ENCODE results near the gene C20orf141.

C20orf141 gene

GRCh38 chr20:2798095-2798805, 16.5 kb upstream of the C20orf141 start:
- no peak overlapping the region for H4K12ac ChIP-seq (ENCODE audit: low read depth, low read length)

GRCh38 chr20:2798814-2799213, 16.0 kb upstream of the C20orf141 start:
- Histone ChIP-seq H3K14ac (ENCODE audit: low read length) (no peak overlapping the region), H3K4me3 (ENCODE audit: low read depth, low read length) (no peak overlapping the region), H3K79me2 (ENCODE audit: control insufficient read depth, insufficient read depth, low read length, poor library complexity) (peaks cover 3% of the 10 kb centered on the region), H2BK120ac (ENCODE audit: insufficient read depth, low read length, poor library complexity) (no peak overlapping the region), H3K9ac (ENCODE audit: low read length) (no peak overlapping the region), H3K36me3 (ENCODE audit: control insufficient read depth in 1 of 2, insufficient read depth in 2 of 2, low read length in 2 of 2) (peaks cover 24 to 30% of the 10 kb centered on the region in 2 experiments), H3K27ac (ENCODE audit: low read depth, low read length) (no peak overlapping the region), H3K4me2 (ENCODE audit: low read length) (no peak overlapping the region), H3K4me1 (ENCODE audit: control insufficient read depth in 1 of 2, insufficient read depth in 2 of 2, low read length in 2 of 2) (peaks cover 4 to 7% of the 10 kb centered on the region in 2 experiments), H3K18ac (ENCODE audit: low read length) (no peak overlapping the region), H3K9me3 (ENCODE audit: insufficient read depth, low read depth, low read length) (peaks cover 4% of the 10 kb centered on the region), H3K4ac (ENCODE audit: low read depth, low read length) (no peak overlapping the region), H4K12ac (ENCODE audit: low read depth, low read length) (no peak overlapping the region), H3K27me3 (ENCODE audit: insufficient read depth, low read length) (peaks cover 24% of the 10 kb centered on the region), H3K79me1 (ENCODE audit: low read length) (no peaks in the 10 kb centered on the region), H4K8ac (ENCODE audit: low read depth, low read length) (no peak overlapping the region), H2BK5ac (ENCODE audit: low read depth, low read length, poor library complexity) (no peak overlapping the region), H3K23ac (ENCODE audit: low read length) (no peak overlapping the region), H4K91ac (ENCODE audit: low read depth, low read length) (no peak overlapping the region), H2AK5ac (ENCODE audit: low read length) (no peak overlapping the region), H2AFZ (ENCODE audit: insufficient read depth, low read length, poor library complexity) (no peak overlapping the region), H2BK12ac (ENCODE audit: low read length) (no peak overlapping the region)
- DNase-seq: no peak
- WGBS (ENCODE audit: extremely low coverage, insufficient coverage, insufficient read length): no CpG with 5 or more reads among the region's 6 CpGs

More at GRCh38 chr20:2798095-2798805, 16.5 kb upstream of the C20orf141 start:
- Histone ChIP-seq H2BK120ac (ENCODE audit: insufficient read depth, low read length, poor library complexity) (no peak overlapping the region), H2AFZ (ENCODE audit: insufficient read depth, low read length, poor library complexity) (no peak overlapping the region), H3K36me3 (ENCODE audit: control insufficient read depth in 1 of 2, insufficient read depth in 2 of 2, low read length in 2 of 2) (peaks cover 24 to 30% of the 10 kb centered on the region in 2 experiments), H2BK12ac (ENCODE audit: low read length) (no peak overlapping the region), H4K8ac (ENCODE audit: low read depth, low read length) (no peak overlapping the region), H3K4me3 (ENCODE audit: low read depth, low read length) (no peak overlapping the region), H3K14ac (ENCODE audit: low read length) (no peak overlapping the region), H4K91ac (ENCODE audit: low read depth, low read length) (no peak overlapping the region), H3K9ac (ENCODE audit: low read length) (no peak overlapping the region), H3K79me1 (ENCODE audit: low read length) (no peaks in the 10 kb centered on the region), H2BK5ac (ENCODE audit: low read depth, low read length, poor library complexity) (no peak overlapping the region), H3K4ac (ENCODE audit: low read depth, low read length) (no peak overlapping the region), H2AK5ac (ENCODE audit: low read length) (no peak overlapping the region), H3K4me1 (ENCODE audit: control insufficient read depth in 1 of 2, insufficient read depth in 2 of 2, low read length in 2 of 2) (peaks cover 4 to 7% of the 10 kb centered on the region in 2 experiments), H3K18ac (ENCODE audit: low read length) (no peak overlapping the region), H3K27me3 (ENCODE audit: insufficient read depth, low read length) (peaks cover 20% of the 10 kb centered on the region), H3K23ac (ENCODE audit: low read length) (no peak overlapping the region), H3K79me2 (ENCODE audit: control insufficient read depth, insufficient read depth, low read length, poor library complexity) (peaks cover 3% of the 10 kb centered on the region), H3K27ac (ENCODE audit: low read depth, low read length) (no peak overlapping the region), H3K4me2 (ENCODE audit: low read length) (no peak overlapping the region), H3K9me3 (ENCODE audit: insufficient read depth, low read depth, low read length) (peaks cover 4% of the 10 kb centered on the region)
- no peak for DNase-seq
- WGBS (ENCODE audit: extremely low coverage, insufficient coverage, insufficient read length): no CpG with 5 or more reads among the region's 19 CpGs

GRCh38 chr20:2799271-2799670, 15.5 kb upstream of the C20orf141 start:
- no peak overlapping the region for H3K14ac ChIP-seq (ENCODE audit: low read length)
- peaks cover 24 to 30% of the 10 kb centered on the region in 2 experiments for H3K36me3 ChIP-seq (ENCODE audit: control insufficient read depth in 1 of 2, insufficient read depth in 2 of 2, low read length in 2 of 2)
- no CpG with 5 or more reads among the region's 9 CpGs for WGBS (ENCODE audit: extremely low coverage, insufficient coverage, insufficient read length)
- H2AFZ ChIP-seq (ENCODE audit: insufficient read depth, low read length, poor library complexity): no peak overlapping the region
- peaks cover 26% of the 10 kb centered on the region for H3K27me3 ChIP-seq (ENCODE audit: insufficient read depth, low read length)
- peaks cover 4 to 7% of the 10 kb centered on the region in 2 experiments for H3K4me1 ChIP-seq (ENCODE audit: control insufficient read depth in 1 of 2, insufficient read depth in 2 of 2, low read length in 2 of 2)
- H3K9ac ChIP-seq (ENCODE audit: low read length): no peak overlapping the region
- H4K12ac ChIP-seq (ENCODE audit: low read depth, low read length): no peak overlapping the region
- H3K23ac ChIP-seq (ENCODE audit: low read length): no peak overlapping the region
- H2AK5ac ChIP-seq (ENCODE audit: low read length): no peak overlapping the region
- DNase-seq: no peak
- no peak overlapping the region for H2BK12ac ChIP-seq (ENCODE audit: low read length)
- H3K18ac ChIP-seq (ENCODE audit: low read length): no peak overlapping the region
- peaks cover 3% of the 10 kb centered on the region for H3K79me2 ChIP-seq (ENCODE audit: control insufficient read depth, insufficient read depth, low read length, poor library complexity)
- H4K91ac ChIP-seq (ENCODE audit: low read depth, low read length): no peak overlapping the region
- H3K9me3 ChIP-seq (ENCODE audit: insufficient read depth, low read depth, low read length): peaks cover 4% of the 10 kb centered on the region
- H3K4ac ChIP-seq (ENCODE audit: low read depth, low read length): no peak overlapping the region
- H3K79me1 ChIP-seq (ENCODE audit: low read length): no peaks in the 10 kb centered on the region
- peak overlapping the region; percentile 66 for H3K4me2 ChIP-seq (ENCODE audit: low read length)
- H2BK5ac ChIP-seq (ENCODE audit: low read depth, low read length, poor library complexity): no peak overlapping the region
- no peak overlapping the region for H4K8ac ChIP-seq (ENCODE audit: low read depth, low read length)
- H3K27ac ChIP-seq (ENCODE audit: low read depth, low read length): no peak overlapping the region
- no peak overlapping the region for H3K4me3 ChIP-seq (ENCODE audit: low read depth, low read length)
- no peak overlapping the region for H2BK120ac ChIP-seq (ENCODE audit: insufficient read depth, low read length, poor library complexity)

- WGBS (ENCODE audit: extremely low coverage, insufficient coverage, insufficient read length): no CpG with 5 or more reads among the region's 61 CpGs
These were observed 14.9 kb upstream of the C20orf141 start for GRCh38 chr20:2799688-2800520.

More at GRCh38 chr20:2799688-2800520, 14.9 kb upstream of the C20orf141 start:
- Histone ChIP-seq H3K4ac (ENCODE audit: low read depth, low read length) (no peak overlapping the region), H3K18ac (ENCODE audit: low read length) (peak overlapping the region; percentile 44), H2BK120ac (ENCODE audit: insufficient read depth, low read length, poor library complexity) (no peak overlapping the region), H4K12ac (ENCODE audit: low read depth, low read length) (peak overlapping the region; percentile 20), H3K27ac (ENCODE audit: low read depth, low read length) (no peak overlapping the region), H3K79me1 (ENCODE audit: low read length) (no peaks in the 10 kb centered on the region), H3K27me3 (ENCODE audit: insufficient read depth, low read length) (peaks cover 33% of the 10 kb centered on the region), H3K4me1 (ENCODE audit: control insufficient read depth in 1 of 2, insufficient read depth in 2 of 2, low read length in 2 of 2) (peaks cover 4 to 8% of the 10 kb centered on the region in 2 experiments), H2BK5ac (ENCODE audit: low read depth, low read length, poor library complexity) (no peak overlapping the region), H4K8ac (ENCODE audit: low read depth, low read length) (peak overlapping the region; percentile 44), H3K4me3 (ENCODE audit: low read depth, low read length) (peak overlapping the region; percentile 79), H3K14ac (ENCODE audit: low read length) (peak overlapping the region; percentile 67), H3K36me3 (ENCODE audit: control insufficient read depth in 1 of 2, insufficient read depth in 2 of 2, low read length in 2 of 2) (peaks cover 24 to 30% of the 10 kb centered on the region in 2 experiments), H3K9me3 (ENCODE audit: insufficient read depth, low read depth, low read length) (peaks cover 4% of the 10 kb centered on the region), H3K23ac (ENCODE audit: low read length) (no peak overlapping the region), H3K79me2 (ENCODE audit: control insufficient read depth, insufficient read depth, low read length, poor library complexity) (peaks cover 3% of the 10 kb centered on the region), H3K9ac (ENCODE audit: low read length) (peak overlapping the region; percentile 38), H2AK5ac (ENCODE audit: low read length) (no peak overlapping the region), H2AFZ (ENCODE audit: insufficient read depth, low read length, poor library complexity) (peak overlapping the region; percentile 67), H3K4me2 (ENCODE audit: low read length) (peak overlapping the region; percentile 66), H4K91ac (ENCODE audit: low read depth, low read length) (no peak overlapping the region), H2BK12ac (ENCODE audit: low read length) (no peak overlapping the region)
- DNase-seq: no peak

All from trophoblast cell (in vitro differentiated cells and primary cell).